Brain pericyte (primary cell): ENCODE data around the gene TMEM45A.
"Not testable (repeated sequence)": the region's sequence is repeated elsewhere in the genome, so short reads cannot be mapped to it uniquely, and the experiment has no call there.

Source experiments
- DNase-seq: peaks from one replicate; pipeline ENCODE4 v3.0.0-alpha.2; 2012; ENCODE audit warnings: low read depth, low spot score

The TMEM45A gene

GRCh38 chr3:100483529-100483928 lies 8.9 kb upstream of the TMEM45A start:
- DNase-seq = no peak

GRCh38 chr3:100486808-100487207 lies 5.6 kb upstream of the TMEM45A start:
- no peak for DNase-seq

GRCh38 chr3:100489118-100489517 lies 3.3 kb upstream of the TMEM45A start:
- no peak for DNase-seq

GRCh38 chr3:100496711-100497261 lies 4.4 kb downstream of the TMEM45A start:
- no peak for DNase-seq

GRCh38 chr3:100499651-100500050 lies 7.2 kb downstream of the TMEM45A start:
- no peak for DNase-seq

GRCh38 chr3:100500320-100500880 lies 8.0 kb downstream of the TMEM45A start:
- DNase-seq = no peak

GRCh38 chr3:100503448-100503847 lies 11.0 kb downstream of the TMEM45A start:
- DNase-seq = no peak

- DNase-seq = no peak
Observed at GRCh38 chr3:100506355-100506754, 13.9 kb downstream of the TMEM45A start.

GRCh38 chr3:100509818-100510217 lies 17.4 kb downstream of the TMEM45A start:
- DNase-seq = not testable (repeated sequence)

GRCh38 chr3:100516232-100516631 lies 23.8 kb downstream of the TMEM45A start:
- DNase-seq = no peak

GRCh38 chr3:100516838-100517237 lies 24.4 kb downstream of the TMEM45A start:
- no peak for DNase-seq

- no peak for DNase-seq
Observed at GRCh38 chr3:100517276-100517675, 24.9 kb downstream of the TMEM45A start.

- no peak for DNase-seq
Observed at GRCh38 chr3:100518244-100518643, 25.8 kb downstream of the TMEM45A start.

- no peak for DNase-seq
Observed at GRCh38 chr3:100518983-100519382, 26.6 kb downstream of the TMEM45A start.

- DNase-seq = no peak
Observed at GRCh38 chr3:100521439-100521845, 29.0 kb downstream of the TMEM45A start.

GRCh38 chr3:100522125-100522524 lies 29.7 kb downstream of the TMEM45A start:
- DNase-seq = no peak

- no peak for DNase-seq
Observed at GRCh38 chr3:100523050-100523760, 30.8 kb downstream of the TMEM45A start.

GRCh38 chr3:100525753-100526612 lies 33.6 kb downstream of the TMEM45A start:
- no peak for DNase-seq

- no peak for DNase-seq
Observed at GRCh38 chr3:100526613-100527346, 34.4 kb downstream of the TMEM45A start.

- DNase-seq = no peak
Observed at GRCh38 chr3:100527347-100527735, 34.9 kb downstream of the TMEM45A start.

GRCh38 chr3:100531093-100531492 lies 38.7 kb downstream of the TMEM45A start:
- DNase-seq = no peak

- no peak for DNase-seq
Observed at GRCh38 chr3:100532411-100532810, 40.0 kb downstream of the TMEM45A start.
